HG03175 (cell line): ENCODE measurements around the gene CCDC142.

Source experiments
- ATAC-seq: cut with Tn5 transposase; IDR thresholded peaks from one replicate; pipeline ENCODE4 v1.9.1; 2021; ENCODE audit warnings: mild to moderate bottlenecking, moderate library complexity; ENCODE audit not compliant: unreplicated experiment

The CCDC142 gene

GRCh38 chr2:74514368-74515270 is 31.8 kb upstream of the CCDC142 start, which contains the start of gene TLX2:
TSS of gene TLX2 (plus strand) at chr2:74514450. CDS start at chr2:74514807, 357 bp downstream.
- ATAC-seq: no peak

GRCh38 chr2:74513605-74514367 is 31.0 kb upstream of the CCDC142 start:
- ATAC-seq: no peak

- no peak for ATAC-seq
Observed at GRCh38 chr2:74512744-74513604, 30.2 kb upstream of the CCDC142 start.

GRCh38 chr2:74511104-74511989 is 28.5 kb upstream of the CCDC142 start:
- no peak for ATAC-seq

DNA sequence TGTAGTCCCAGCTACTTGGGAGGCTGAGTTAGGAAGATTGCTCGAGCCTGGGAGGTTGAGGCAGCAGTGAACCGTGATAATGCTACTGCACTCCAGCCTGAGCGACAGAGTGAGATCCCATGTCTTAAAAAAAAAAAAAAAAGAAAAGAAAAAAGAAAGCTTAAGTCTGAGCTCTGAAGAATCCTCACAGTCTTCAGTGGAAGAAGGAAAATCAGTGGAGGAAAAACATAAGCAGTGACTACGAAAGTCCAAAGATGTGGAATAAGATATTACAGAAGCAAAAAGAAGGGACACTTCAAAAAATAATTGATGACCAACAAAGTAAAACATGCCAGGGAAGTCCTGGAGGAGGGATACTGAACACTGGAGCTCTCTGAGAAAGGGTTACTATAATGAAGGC is 27.5 kb upstream of the CCDC142 start:
- no peak for ATAC-seq

- ATAC-seq: peak; percentile 6
Observed at GRCh38 chr2:74507926-74508520, 25.2 kb upstream of the CCDC142 start.

GRCh38 chr2:74507145-74507925 is 24.5 kb upstream of the CCDC142 start, which contains the start of gene PCGF1:
TSS of gene PCGF1 (minus strand) at chr2:74507695. CDS start at chr2:74507668, 27 bp downstream.
- ATAC-seq: peak; percentile 91

DNA sequence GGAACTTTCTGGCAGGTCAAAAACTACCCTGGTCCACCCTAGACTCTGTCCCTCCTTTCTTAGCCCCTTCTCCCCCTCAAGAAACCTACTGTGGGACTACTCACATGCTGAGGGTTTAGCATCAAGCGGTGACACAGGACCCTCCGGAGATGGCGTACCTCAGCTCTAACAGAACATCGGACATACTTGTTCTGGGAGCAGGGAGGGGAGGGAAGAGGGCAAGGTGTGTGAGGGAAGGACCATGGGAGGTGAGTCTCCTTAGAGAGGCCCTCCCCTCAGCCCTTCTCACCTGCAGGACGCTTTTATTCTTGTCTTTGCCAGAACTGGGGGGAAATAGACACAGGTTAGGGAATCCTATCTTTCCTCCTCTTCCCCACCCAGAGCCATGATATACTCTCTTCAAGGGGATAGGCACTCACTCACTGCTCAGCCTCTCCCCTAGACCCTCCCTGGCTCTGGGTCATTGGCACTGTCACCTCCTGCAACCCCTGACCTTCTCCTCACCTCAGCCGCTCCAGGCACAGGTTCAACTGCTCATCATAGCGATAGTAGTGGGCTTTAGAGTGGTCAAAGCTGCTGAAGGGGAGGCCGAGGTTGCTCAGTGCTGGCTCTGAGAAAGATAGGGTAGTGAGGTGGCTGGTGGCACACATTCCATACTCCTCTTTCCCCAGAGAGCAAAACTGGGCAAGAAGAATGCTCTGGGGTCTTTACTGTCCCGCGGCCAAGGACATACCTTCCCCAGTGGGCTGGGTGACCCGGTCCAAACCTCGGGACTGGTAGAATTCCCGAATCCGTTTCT is 22.8 kb upstream of the CCDC142 start:
- no peak for ATAC-seq

GRCh38 chr2:74504591-74504990 is 21.8 kb upstream of the CCDC142 start:
- no peak for ATAC-seq

DNA sequence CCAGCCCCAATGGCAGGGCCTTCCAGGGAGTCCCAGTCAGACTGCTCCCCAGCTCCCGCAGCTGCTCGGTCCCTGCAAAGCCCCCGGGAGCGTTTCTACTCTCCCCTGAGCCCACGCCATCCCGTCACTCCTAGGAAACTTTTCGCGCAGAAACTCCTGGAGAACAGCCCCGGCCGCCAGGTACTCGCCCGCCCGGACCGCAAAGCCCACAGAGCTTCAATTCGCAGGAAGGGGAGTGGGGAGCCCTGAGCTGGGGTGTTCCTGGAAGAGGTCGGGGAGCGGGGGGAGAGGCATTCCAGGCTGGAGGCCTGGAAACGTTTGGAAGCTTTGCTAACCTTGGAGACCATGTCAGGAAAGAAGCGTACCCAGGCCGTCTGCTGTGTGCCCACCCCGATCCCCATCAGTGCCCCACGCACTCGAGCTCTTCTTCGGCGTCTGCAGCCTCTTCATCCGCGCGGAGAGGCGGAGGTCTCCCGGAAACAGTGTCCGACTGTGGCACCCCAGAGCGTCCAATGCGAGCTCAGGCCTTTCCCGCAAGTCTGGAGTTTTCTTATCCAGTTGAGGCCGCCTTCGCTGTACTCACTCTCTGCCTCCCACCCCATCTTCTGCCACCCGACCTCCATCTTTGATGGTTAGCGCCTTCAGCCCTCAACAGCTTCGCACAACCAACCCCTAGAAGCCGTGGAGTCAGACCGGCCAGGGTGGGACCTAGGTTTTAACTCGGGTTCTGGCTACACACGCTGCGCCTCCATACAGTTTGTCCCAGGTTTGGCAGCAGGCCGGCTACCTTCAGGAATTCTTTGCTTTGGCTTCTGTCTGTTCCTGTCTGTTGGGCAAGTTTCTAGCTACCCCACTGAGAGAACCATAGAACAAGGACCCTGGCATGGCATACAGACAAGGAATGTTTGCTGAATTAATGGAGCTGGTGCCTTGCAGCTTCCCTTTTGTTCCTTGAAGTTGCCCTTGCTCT is 21.0 kb upstream of the CCDC142 start:
- no peak for ATAC-seq

DNA sequence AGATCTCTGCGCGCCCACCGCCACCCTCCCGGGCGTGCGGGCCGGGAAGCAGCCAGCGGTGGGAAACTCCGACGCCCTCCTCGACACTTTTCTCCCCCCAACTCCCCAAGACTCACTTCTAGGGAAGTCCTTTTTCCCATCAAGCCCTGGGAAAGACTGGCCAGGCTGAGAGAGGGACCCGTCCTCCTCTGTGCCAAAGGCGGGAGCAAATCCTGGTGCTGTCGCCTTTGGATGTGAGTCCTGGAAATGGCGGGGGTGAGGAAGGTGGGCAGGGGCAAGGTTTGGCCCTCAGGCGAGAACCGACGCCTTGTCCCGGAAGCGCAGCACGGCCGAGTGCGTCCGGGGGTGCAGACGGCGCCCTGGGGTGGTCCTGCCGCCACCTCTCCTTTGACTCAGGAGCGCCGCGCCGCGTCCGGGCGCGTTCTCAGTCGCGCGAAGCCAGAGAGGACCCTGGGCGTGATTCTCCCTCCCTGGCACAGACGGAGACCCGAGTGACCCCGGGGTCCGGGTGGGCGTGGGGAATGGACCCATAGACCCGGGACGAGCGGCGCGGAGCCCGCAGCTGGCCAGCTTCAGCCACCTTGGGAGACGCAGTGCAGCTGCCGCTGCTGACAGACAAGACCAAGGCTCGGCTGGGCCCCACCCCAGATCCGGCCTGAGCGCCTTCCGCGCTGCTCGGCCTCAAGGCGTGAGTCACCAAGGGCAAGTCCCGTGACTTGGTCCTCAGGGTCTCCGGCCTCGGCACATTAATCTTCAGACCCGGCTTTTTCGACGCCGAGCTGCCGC is 20.1 kb upstream of the CCDC142 start:
- ATAC-seq: peak; percentile 29

DNA sequence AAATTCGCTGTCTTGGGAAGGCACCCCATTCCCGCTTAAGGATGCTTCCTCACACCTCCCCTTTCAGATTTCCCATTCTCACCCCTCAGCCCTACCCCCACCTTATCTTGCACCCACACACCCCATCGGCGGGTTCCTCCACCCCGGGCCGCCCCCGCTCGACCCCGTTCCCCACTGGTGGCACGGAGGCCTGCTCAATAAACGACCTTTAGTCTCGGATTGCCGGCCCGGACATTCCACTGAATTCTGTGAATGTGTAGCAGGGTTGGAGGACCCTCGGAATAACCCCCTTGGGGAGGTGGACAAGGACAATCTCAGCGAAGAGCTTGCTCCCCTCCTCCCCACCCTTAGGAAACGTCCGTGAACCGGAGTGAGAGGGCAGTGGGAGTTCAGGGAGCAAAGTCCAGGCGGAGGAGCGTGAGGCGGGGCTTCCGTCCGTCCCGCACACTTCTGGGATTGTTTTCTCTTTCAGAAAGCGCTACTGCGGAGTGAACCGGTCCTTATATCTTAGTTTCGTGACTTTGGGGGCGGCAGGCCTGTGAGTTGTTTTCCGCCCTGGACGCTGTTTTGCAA is 19.4 kb upstream of the CCDC142 start:
- no peak for ATAC-seq

DNA sequence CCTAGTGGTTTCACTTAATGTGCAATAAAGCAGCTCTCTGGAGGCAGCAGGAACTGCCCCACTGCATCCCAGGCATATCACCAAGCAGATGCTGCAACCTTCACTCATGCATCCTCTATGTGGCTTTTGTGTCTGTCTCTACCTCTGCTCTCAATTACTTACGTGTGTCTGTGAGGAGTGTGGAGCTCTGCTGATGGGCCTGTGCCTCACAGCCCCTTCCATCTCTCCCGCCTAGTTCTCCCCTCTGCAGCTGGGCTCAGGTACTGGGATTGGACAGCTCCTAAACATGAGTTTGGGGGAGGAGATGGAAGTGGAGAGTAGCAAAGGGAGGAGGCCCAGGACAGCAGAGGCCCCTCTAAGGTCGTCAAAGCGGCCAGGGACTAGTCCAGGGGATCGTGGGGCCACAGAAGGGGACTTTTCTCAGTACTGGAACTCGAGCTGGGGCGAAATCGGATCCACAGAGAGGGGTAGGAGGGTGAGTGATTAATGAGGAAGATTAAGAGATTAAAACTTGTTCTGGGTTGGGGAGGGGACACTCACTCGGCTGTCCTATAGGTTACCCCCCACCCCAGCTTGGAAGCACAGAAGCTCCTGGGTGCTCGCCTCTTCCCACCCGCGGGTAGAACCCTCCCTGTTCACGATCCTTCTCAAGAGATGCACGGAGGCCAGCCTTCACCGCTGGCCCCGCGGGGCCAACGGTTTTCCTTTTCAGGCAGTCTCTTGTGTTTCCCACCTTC is 18.7 kb upstream of the CCDC142 start:
- no peak for ATAC-seq

DNA sequence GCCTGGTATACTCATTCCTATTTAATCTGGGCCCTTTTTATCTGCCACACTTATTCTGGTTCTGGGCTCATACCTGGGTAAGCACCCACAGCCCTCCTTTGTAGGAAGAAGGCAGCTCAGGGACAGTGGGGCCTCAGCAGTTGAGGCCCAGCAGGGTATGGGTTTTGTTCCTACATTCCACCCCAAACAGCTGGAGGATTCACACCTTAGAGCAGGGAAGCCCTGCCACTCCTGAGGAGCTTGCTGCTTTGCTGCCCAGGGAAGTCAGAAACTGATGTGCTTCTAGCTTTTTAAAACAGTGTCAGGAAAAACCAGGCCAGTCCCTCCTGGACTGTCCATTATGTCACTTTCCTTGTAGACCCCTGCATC is 17.8 kb upstream of the CCDC142 start:
- ATAC-seq: no peak
